22Rv1 (cell line): Measurements from ENCODE around the gene LTV1.

Experiments
- ZFX ChIP-seq: fragments of 450-650 bp; IDR thresholded peaks from 2 replicates; pipeline ENCODE4 v1.6.1; 2017; ENCODE audit warnings: antibody characterized with exemption, borderline replicate concordance
- TF ChIP-seq, protein P1 (sequence below): fragments of 450-650 bp; IDR thresholded peaks from 2 replicates; pipeline ENCODE4 v1.5.1; 2017; ENCODE audit warnings: mild to moderate bottlenecking

DNA sequence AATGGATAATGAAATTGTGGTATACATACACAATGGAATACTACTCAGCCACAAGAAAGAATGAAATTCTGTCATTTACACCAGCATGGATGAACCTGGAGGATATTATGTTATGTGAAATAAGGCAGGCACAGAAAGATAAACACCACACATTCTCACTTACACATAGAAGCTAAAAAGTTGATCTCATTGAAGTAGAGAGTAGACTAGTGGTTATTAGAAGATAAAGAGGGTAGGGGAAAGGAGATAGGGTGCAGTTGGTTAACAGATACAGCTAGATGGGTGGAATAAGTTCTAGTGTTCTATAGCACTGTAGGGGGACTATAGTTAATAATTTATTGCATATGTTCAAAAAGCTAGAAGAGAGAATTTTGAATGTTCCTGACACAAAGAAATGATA is 25.5 kb upstream of the LTV1 start:
- TF ChIP-seq, protein P1, sequence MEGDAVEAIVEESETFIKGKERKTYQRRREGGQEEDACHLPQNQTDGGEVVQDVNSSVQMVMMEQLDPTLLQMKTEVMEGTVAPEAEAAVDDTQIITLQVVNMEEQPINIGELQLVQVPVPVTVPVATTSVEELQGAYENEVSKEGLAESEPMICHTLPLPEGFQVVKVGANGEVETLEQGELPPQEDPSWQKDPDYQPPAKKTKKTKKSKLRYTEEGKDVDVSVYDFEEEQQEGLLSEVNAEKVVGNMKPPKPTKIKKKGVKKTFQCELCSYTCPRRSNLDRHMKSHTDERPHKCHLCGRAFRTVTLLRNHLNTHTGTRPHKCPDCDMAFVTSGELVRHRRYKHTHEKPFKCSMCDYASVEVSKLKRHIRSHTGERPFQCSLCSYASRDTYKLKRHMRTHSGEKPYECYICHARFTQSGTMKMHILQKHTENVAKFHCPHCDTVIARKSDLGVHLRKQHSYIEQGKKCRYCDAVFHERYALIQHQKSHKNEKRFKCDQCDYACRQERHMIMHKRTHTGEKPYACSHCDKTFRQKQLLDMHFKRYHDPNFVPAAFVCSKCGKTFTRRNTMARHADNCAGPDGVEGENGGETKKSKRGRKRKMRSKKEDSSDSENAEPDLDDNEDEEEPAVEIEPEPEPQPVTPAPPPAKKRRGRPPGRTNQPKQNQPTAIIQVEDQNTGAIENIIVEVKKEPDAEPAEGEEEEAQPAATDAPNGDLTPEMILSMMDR, result no peak
- no peak for TF ChIP-seq ZFX
